ENCODE measurements around the gene OR9G1.

Gene OR9G1

DNA sequence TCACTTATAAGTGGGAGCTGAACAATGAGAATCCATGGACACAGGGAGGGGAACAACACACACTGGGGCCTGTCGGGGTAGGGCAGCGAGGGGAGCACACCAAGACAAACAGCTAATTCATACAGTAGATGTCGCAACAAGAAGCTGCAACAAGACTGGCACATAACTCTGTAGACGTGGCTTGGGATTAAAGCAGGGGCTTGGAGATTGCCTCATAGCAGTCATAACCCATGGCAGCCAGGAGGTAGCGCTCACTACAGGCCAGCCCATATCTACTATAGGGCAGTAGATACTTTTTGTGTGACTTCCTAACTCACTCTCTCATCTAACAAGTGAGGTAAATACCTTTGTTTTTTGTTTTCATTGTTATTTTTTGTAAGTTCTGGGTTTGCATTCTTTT, 51.3 kb downstream of the OR9G1 start:
- no peaks in the 10 kb centered on the region for H3K4me1 ChIP-seq (ENCODE audit: control insufficient read depth, low read length)
- no peak overlapping the region for H3K4me3 ChIP-seq (ENCODE audit: low read length)
- no peaks in the 10 kb centered on the region for H3F3A ChIP-seq (ENCODE audit: control insufficient read depth, insufficient read depth)
- no peaks in the 10 kb centered on the region for H3K36me3 ChIP-seq (ENCODE audit: control insufficient read depth, low read length)
- H3K4me2 ChIP-seq (ENCODE audit: low read length), result no peak overlapping the region
- TF ChIP-seq, protein P1, sequence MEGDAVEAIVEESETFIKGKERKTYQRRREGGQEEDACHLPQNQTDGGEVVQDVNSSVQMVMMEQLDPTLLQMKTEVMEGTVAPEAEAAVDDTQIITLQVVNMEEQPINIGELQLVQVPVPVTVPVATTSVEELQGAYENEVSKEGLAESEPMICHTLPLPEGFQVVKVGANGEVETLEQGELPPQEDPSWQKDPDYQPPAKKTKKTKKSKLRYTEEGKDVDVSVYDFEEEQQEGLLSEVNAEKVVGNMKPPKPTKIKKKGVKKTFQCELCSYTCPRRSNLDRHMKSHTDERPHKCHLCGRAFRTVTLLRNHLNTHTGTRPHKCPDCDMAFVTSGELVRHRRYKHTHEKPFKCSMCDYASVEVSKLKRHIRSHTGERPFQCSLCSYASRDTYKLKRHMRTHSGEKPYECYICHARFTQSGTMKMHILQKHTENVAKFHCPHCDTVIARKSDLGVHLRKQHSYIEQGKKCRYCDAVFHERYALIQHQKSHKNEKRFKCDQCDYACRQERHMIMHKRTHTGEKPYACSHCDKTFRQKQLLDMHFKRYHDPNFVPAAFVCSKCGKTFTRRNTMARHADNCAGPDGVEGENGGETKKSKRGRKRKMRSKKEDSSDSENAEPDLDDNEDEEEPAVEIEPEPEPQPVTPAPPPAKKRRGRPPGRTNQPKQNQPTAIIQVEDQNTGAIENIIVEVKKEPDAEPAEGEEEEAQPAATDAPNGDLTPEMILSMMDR (IDR thresholded peaks at IDR 0.05; ENCODE audit: low read depth, low read length, poor library complexity, severe bottlenecking), result no peak
- TF ChIP-seq EZH2phosphoT487 (IDR thresholded peaks at IDR 0.05; ENCODE audit: borderline replicate concordance, low read length), result no peak
- H3K27me3 ChIP-seq (ENCODE audit: control insufficient read depth, low read length), result no peaks in the 10 kb centered on the region
- H4K20me1 ChIP-seq (ENCODE audit: control insufficient read depth, insufficient read depth, low read depth, low read length), result no peaks in the 10 kb centered on the region
- H3K79me2 ChIP-seq (ENCODE audit: control insufficient read depth, low read length), result no peaks in the 10 kb centered on the region
- H3K9me2 ChIP-seq (replicated peaks; ENCODE audit: control insufficient read depth, low read length), result no peaks in the 10 kb centered on the region
- no peak overlapping the region for H3K27ac ChIP-seq (ENCODE audit: low read depth, low read length)
- no peaks in the 10 kb centered on the region for H3K9me3 ChIP-seq (ENCODE audit: control insufficient read depth, insufficient read depth, low read length)

- H3K4me2 ChIP-seq (ENCODE audit: low read length), result no peak overlapping the region
- TF ChIP-seq EZH2phosphoT487 (IDR thresholded peaks at IDR 0.05; ENCODE audit: borderline replicate concordance, low read length), result no peak
- TF ChIP-seq, protein P1 (IDR thresholded peaks at IDR 0.05; ENCODE audit: low read depth, low read length, poor library complexity, severe bottlenecking), result no peak
Measured at GRCh38 chr11:56751480-56751879, 52.6 kb downstream of the OR9G1 start.

More at GRCh38 chr11:56751480-56751879, 52.6 kb downstream of the OR9G1 start:
- H3F3A ChIP-seq (ENCODE audit: control insufficient read depth, insufficient read depth), result no peaks in the 10 kb centered on the region
- H3K9me2 ChIP-seq (replicated peaks; ENCODE audit: control insufficient read depth, low read length), result no peaks in the 10 kb centered on the region
- H3K27ac ChIP-seq (ENCODE audit: low read depth, low read length), result no peak overlapping the region
- H3K4me1 ChIP-seq (ENCODE audit: control insufficient read depth, low read length), result no peaks in the 10 kb centered on the region
- H4K20me1 ChIP-seq (ENCODE audit: control insufficient read depth, insufficient read depth, low read depth, low read length), result no peaks in the 10 kb centered on the region
- no peaks in the 10 kb centered on the region for H3K9me3 ChIP-seq (ENCODE audit: control insufficient read depth, insufficient read depth, low read length)
- no peaks in the 10 kb centered on the region for H3K79me2 ChIP-seq (ENCODE audit: control insufficient read depth, low read length)
- no peaks in the 10 kb centered on the region for H3K36me3 ChIP-seq (ENCODE audit: control insufficient read depth, low read length)
- no peaks in the 10 kb centered on the region for H3K27me3 ChIP-seq (ENCODE audit: control insufficient read depth, low read length)
- H3K4me3 ChIP-seq (ENCODE audit: low read length), result no peak overlapping the region
